ENCODE data around the gene AZU1. TPM values are rescaled to one million over a fixed set of nuclear protein-coding genes. Genes with fewer than 3 reads are reported as not detected.

The AZU1 gene
- total RNA-seq, 1 donor, result not detected

GRCh38 chr19:823565-824121 is 4.0 kb upstream of the AZU1 start:
- Histone ChIP-seq H3K27me3 (ENCODE audit: insufficient read depth, low read length) (no peaks in the 10 kb centered on the region), H3K4me3 (ENCODE audit: insufficient read depth, low read length) (peak overlapping the region; percentile 29), H3K4me1 (ENCODE audit: insufficient read depth, low read length) (peaks cover 8% of the 10 kb centered on the region), H3K9me3 (ENCODE audit: low read depth, low read length) (no peaks in the 10 kb centered on the region), H3K79me2 (ENCODE audit: insufficient read depth, low read length) (no peaks in the 10 kb centered on the region), H3K4me2 (ENCODE audit: insufficient read depth, low read length) (peak overlapping the region; percentile 65), H3K36me3 (ENCODE audit: insufficient read depth, low read length) (no peaks in the 10 kb centered on the region), H3K27ac (ENCODE audit: low read depth, low read length) (no peak overlapping the region), H4K20me1 (ENCODE audit: insufficient read depth, low read length) (no peaks in the 10 kb centered on the region), H2AFZ (ENCODE audit: low read length) (peak overlapping the region; percentile 14)
- peak; percentile 98 for DNase-seq (ENCODE audit: insufficient read length, low spot score, missing footprints)
- TF ChIP-seq CTCF (IDR thresholded peaks at IDR 0.05; ENCODE audit: extremely low read depth, low read depth, low read length), result no peak

- Histone ChIP-seq H3K4me3 (ENCODE audit: insufficient read depth, low read length) (no peak overlapping the region), H3K4me1 (ENCODE audit: insufficient read depth, low read length) (peaks cover 8% of the 10 kb centered on the region), H3K27me3 (ENCODE audit: insufficient read depth, low read length) (no peaks in the 10 kb centered on the region), H3K79me2 (ENCODE audit: insufficient read depth, low read length) (no peaks in the 10 kb centered on the region), H2AFZ (ENCODE audit: low read length) (no peak overlapping the region), H3K36me3 (ENCODE audit: insufficient read depth, low read length) (no peaks in the 10 kb centered on the region), H4K20me1 (ENCODE audit: insufficient read depth, low read length) (no peaks in the 10 kb centered on the region), H3K27ac (ENCODE audit: low read depth, low read length) (no peak overlapping the region), H3K9me3 (ENCODE audit: low read depth, low read length) (no peaks in the 10 kb centered on the region), H3K4me2 (ENCODE audit: insufficient read depth, low read length) (no peak overlapping the region)
- no peak for TF ChIP-seq CTCF (IDR thresholded peaks at IDR 0.05; ENCODE audit: extremely low read depth, low read depth, low read length)
- no peak for DNase-seq (ENCODE audit: insufficient read length, low spot score, missing footprints)
Observed at GRCh38 chr19:824885-825284, 2.8 kb upstream of the AZU1 start.

GRCh38 chr19:825897-826644 is 1.6 kb upstream of the AZU1 start:
- Histone ChIP-seq H3K4me1 (ENCODE audit: insufficient read depth, low read length) (peaks cover 8% of the 10 kb centered on the region), H3K79me2 (ENCODE audit: insufficient read depth, low read length) (no peaks in the 10 kb centered on the region), H3K4me2 (ENCODE audit: insufficient read depth, low read length) (no peak overlapping the region), H3K27me3 (ENCODE audit: insufficient read depth, low read length) (no peaks in the 10 kb centered on the region), H3K9me3 (ENCODE audit: low read depth, low read length) (no peaks in the 10 kb centered on the region), H3K36me3 (ENCODE audit: insufficient read depth, low read length) (no peaks in the 10 kb centered on the region), H3K4me3 (ENCODE audit: insufficient read depth, low read length) (no peak overlapping the region), H4K20me1 (ENCODE audit: insufficient read depth, low read length) (no peaks in the 10 kb centered on the region), H3K27ac (ENCODE audit: low read depth, low read length) (no peak overlapping the region), H2AFZ (ENCODE audit: low read length) (no peak overlapping the region)
- DNase-seq (ENCODE audit: insufficient read length, low spot score, missing footprints), result no peak
- TF ChIP-seq CTCF (IDR thresholded peaks at IDR 0.05; ENCODE audit: extremely low read depth, low read depth, low read length), result no peak

GRCh38 chr19:827314-827709 is 325 bp upstream of the AZU1 start:
- Histone ChIP-seq H3K36me3 (ENCODE audit: insufficient read depth, low read length) (no peaks in the 10 kb centered on the region), H3K27me3 (ENCODE audit: insufficient read depth, low read length) (no peaks in the 10 kb centered on the region), H3K4me1 (ENCODE audit: insufficient read depth, low read length) (peaks cover 8% of the 10 kb centered on the region), H2AFZ (ENCODE audit: low read length) (no peak overlapping the region), H3K79me2 (ENCODE audit: insufficient read depth, low read length) (no peaks in the 10 kb centered on the region), H3K4me3 (ENCODE audit: insufficient read depth, low read length) (no peak overlapping the region), H3K9me3 (ENCODE audit: low read depth, low read length) (no peaks in the 10 kb centered on the region), H3K27ac (ENCODE audit: low read depth, low read length) (no peak overlapping the region), H4K20me1 (ENCODE audit: insufficient read depth, low read length) (no peaks in the 10 kb centered on the region), H3K4me2 (ENCODE audit: insufficient read depth, low read length) (no peak overlapping the region)
- DNase-seq (ENCODE audit: insufficient read length, low spot score, missing footprints), result no peak
- TF ChIP-seq CTCF (IDR thresholded peaks at IDR 0.05; ENCODE audit: extremely low read depth, low read depth, low read length), result no peak
